Activated naive CD4-positive, alpha-beta T cell treated with Interleukin-2 at 50 U/mL for 16 hours (primary cell): Measurements from ENCODE around the gene SCGB3A1.

Experiments
- DNase-seq: peaks from one replicate; pipeline ENCODE4 v3.0.0-alpha.2; 2020

SCGB3A1 gene

GRCh38 chr5:180625125-180625790, 34.0 kb upstream of the SCGB3A1 start:
- DNase-seq, result no peak

GRCh38 chr5:180624587-180624986, 33.3 kb upstream of the SCGB3A1 start:
- DNase-seq, result no peak

- DNase-seq, result no peak
Measured at GRCh38 chr5:180623844-180624243, 32.5 kb upstream of the SCGB3A1 start.

GRCh38 chr5:180623411-180623834, 32.1 kb upstream of the SCGB3A1 start:
- no peak for DNase-seq

GRCh38 chr5:180622910-180623309, 31.6 kb upstream of the SCGB3A1 start:
- DNase-seq, result no peak

DNA sequence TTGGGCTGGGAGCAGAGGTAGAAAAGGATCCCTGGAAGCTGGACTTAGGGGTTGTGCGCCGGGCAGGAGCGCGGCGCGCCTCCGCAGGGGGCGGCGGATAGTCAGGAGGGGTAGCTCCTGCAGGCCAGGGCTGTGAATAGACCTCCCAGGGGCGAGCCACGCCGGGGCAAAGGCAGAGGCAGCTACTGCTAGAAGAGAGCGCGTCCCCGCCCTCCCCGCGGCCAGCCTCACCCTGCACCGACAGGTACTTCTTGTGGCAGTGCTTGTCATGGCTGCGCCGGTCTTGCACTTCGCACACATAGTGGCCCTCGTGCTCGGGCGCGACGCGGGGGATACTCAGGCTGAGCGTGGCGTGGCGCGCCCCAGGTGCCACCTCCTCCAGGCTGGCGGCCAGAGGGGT, 30.0 kb upstream of the SCGB3A1 start:
- no peak for DNase-seq

DNA sequence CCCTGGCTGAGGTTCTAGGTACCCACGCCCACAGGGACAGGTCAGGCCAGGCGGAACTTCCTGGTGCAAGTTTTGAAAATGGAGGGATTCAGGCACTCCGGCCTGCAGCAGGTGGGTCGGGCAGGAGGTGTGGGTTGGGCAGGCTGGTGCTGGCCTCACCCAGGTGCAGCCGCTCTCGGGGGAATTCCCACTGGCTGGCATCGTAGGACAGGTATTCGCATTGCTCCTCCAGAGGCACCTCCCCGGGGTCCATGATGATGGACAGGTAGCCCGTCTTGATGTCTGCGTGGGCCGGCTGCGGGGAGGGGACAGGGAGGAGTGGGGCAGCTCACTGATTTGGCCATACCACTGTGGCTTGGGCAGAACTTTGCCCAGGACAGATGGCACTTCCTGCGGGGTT, 28.7 kb upstream of the SCGB3A1 start:
- no peak for DNase-seq

- no peak for DNase-seq
Measured at GRCh38 chr5:180619563-180619915, 28.2 kb upstream of the SCGB3A1 start.

- DNase-seq, result peak; percentile 17
Measured at GRCh38 chr5:180618829-180619562, 27.7 kb upstream of the SCGB3A1 start.

GRCh38 chr5:180618487-180618828, 27.2 kb upstream of the SCGB3A1 start:
- DNase-seq, result no peak

- DNase-seq, result no peak
Measured at GRCh38 chr5:180613814-180614188, 22.5 kb upstream of the SCGB3A1 start.

DNA sequence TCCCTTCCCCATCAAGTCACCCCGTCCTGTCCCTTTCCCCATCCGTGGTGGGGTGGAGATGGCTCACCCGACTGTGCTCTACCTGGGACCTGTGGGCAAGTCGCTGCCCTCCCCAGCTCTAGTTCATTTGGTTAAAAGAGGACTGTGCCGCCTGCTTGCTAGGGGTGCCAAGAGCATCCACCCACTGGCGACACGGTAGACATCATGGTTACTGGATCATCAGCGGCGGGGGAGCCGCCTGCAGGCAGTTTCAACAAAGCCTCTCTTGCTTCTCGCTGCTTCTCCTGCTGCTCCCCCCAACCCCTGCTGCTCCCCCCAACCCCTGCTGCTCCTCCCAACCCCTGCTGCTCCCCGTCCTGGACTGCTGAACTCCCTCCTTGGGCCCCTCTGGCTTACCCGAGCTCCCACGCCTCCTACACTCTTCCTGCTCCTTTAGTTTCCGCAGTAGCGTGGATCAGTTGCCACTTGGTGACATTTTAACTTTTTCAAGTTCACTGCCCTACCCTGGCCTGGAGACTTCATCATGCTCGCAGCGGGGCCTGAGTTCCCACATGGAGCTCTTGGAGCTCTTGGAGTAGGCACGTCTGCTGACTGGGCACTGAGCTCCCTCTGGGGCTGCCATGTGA, 22.0 kb upstream of the SCGB3A1 start:
- no peak for DNase-seq

DNA sequence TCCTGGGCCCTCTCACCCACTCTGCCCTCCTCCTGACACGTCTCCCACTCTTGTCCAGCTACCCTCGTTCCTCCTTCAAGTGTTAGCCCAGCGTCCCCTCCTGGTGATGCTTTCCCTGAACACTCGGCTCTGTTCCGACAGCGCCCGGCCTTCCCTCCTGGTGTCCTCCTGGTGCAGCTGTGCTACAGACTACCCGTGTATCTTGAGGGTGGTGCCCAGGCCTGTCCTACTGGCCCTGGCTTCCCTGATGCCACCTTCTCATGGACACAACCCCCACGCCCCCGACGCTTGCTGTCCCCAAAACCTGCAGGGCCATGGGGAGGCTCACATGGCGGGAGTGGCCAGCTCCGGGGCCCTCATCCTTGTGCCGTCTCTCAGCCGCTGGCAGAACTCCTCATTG, 21.4 kb upstream of the SCGB3A1 start:
- DNase-seq, result no peak

DNA sequence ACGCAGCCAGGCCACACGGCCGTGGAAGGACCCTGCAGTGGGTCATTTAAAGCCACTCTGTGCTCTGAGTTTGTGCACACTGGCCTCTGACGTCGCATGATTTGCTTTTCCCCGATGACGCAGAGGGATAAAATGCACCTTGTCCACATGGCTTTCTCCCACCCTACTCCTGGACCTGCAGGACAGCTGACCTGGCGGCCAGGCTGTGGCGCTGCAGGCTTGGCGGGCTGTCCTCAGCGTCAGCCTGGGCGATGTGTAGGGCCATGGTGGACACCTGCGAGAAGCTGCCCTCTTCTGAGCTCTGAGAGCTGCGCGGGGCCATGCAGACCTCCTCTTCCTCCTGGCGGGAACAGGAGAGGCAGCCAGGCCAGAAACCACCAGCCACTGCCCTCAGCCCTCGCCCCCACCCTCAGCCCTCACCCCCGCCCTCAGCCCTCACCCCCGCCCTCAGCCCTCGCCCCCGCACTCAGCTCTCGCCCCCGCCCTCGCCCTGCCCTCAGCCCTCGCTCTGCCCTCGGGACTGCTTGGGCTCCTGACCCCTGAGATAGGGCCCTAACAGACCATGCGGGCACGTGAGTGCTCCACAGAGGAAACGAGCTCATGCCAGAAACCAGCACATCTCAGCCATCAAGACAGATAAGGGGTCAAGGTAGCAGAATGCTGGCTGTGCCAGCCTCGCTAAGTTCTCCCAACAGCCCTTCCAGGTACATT, 20.0 kb upstream of the SCGB3A1 start:
- DNase-seq, result no peak

- DNase-seq, result no peak
Measured at GRCh38 chr5:180609817-180610550, 18.7 kb upstream of the SCGB3A1 start.

GRCh38 chr5:180609386-180609785, 18.1 kb upstream of the SCGB3A1 start:
- no peak for DNase-seq

DNA sequence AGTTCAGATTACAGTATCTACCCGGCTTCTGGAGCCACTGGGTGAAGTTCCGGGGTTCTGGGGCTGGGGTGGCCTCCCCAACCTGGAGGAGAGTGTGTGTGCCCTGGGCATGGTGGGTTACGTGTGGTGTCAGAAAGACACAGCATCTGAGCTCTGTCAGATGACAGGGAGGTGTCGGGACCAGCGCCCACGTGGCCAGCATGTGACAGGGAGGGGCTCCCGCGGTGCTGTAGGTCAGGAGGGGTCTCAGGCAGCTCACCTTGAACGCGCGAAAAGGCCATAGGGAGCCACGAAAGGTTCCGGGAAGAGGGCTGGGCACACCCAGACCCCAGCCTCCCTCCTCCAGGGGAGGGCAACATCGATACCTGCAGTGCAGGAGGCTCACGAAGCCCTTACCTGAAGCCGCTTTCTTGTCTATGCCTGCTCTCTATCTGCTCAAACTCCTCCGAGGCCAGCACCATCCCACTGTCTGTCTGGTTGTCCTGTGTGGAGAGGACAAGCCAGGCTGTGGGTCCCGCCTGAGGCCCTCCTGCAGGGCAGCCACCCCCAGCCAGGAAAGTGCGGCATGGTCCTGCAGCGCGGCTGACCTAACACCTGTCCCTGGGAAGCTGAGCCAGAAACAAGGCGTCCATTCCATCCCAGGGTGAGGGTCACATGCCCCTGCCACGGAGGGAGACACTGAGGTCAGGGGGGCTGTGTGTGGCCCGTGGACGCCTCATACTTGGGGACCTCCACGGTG, 17.4 kb upstream of the SCGB3A1 start:
- DNase-seq, result no peak

DNA sequence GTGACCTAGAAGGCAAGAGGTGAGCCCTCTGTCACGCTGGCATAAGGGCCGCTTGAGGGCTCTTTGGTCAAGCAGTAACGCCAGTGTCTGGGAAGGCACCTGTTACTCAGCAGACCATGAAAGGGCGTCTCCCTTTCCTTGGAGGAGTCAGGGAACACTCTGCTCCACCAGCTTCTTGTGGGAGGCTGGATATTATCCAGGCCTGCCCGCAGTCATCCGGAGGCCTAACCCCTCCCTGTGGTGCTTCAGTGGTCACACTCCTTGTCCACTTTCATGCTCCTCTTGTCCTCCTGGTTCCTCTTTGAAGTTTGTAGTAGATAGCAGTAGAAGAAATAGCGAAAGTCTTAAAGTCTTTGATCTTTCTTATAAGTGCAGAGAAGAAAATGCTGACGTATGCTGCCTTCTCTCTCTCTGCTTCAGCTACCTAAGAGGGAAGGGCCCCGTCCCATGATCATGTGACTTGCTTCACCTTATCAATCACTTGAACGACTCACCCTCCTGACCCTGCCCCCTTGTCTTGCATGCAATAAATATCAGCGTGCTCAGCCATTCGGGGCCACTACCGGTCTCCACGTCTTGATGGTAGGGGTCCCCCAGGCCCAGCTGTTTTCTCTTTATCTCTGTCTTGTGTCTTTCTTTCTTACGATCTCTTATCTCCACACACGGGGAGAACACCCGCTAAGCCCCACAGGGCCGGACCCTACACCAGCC, 16.7 kb upstream of the SCGB3A1 start:
- peak; percentile 9 for DNase-seq

GRCh38 chr5:180606215-180606785, 15.0 kb upstream of the SCGB3A1 start:
- no peak for DNase-seq

DNA sequence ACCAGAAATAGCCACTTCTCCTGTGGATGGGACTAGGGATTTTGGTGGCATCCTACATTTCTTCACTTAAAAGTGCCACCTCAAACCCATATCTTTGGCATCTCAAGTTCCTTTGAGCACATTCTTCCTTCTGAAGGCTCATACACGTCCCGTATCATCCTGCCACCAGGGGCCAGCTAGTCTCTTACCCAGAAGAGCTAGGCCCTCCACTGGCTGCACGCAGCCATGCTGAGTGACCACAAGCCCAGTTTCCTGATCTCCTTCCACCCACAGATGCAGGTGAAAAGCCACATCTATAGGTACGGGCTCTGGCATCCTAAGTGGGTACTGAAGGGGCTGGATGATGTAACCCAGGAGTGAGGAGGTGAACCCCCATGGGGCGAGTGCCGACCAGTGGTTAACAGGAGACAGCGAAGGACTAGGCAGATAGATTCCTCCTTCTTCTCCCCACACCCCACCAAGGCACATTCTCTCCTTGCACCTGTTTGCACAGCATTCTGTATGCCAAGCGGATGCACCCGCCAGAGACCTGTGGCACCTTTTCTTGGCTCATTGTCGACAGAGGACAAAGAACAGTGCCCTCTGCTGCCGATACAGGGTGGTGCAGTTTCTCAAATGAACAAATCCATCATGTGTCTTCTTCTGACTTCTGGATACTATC, 14.4 kb upstream of the SCGB3A1 start:
- peak; percentile 62 for DNase-seq

GRCh38 chr5:180604271-180604670, 13.0 kb upstream of the SCGB3A1 start:
- DNase-seq, result no peak
